CD4-positive, alpha-beta memory T cell (primary cell): ENCODE measurements around the gene SGPL1. TPM values are rescaled to one million over a fixed set of nuclear protein-coding genes. Genes with fewer than 3 reads are reported as not detected.

Experiments
- CTCF ChIA-PET: fragments of 350-600 bp; sonication (Branson Sonifier 250); formaldehyde crosslinking; loops from one replicate; lab custom pipeline; 2021; ENCODE audit warnings: inconsistent platforms; ENCODE audit not compliant: partially characterized antibody; lab: Charles Lee
- POLR2A ChIA-PET: fragments of 350-600 bp; sonication (Branson Sonifier 250); formaldehyde crosslinking; loops from one replicate; lab custom pipeline; 2021; ENCODE audit not compliant: partially characterized antibody; lab: Charles Lee
- DNase-seq, 5 donors: peaks; one replicate each; pipeline versions ENCODE4 v3.0.0 to v3.0.0-alpha.2; 2020 to 2022; ENCODE audit warnings: mixed read lengths in 1 of 5
- H3K27ac ChIP-seq: one replicate; pipeline ENCODE4 v1.7.0; 2013; ENCODE audit warnings: low read depth, low read length
- H3K27me3 ChIP-seq: 2 replicates; pipeline ENCODE4 v1.7.0; 2013; ENCODE audit warnings: mild to moderate bottlenecking, low read length, moderate library complexity; ENCODE audit not compliant: insufficient read depth
- H3K36me3 ChIP-seq: 2 replicates; pipeline ENCODE4 v1.7.0; 2013; ENCODE audit warnings: mild to moderate bottlenecking, low read length, moderate library complexity; ENCODE audit not compliant: insufficient read depth
- H3K4me1 ChIP-seq: 2 replicates; pipeline ENCODE4 v1.7.0; 2013; ENCODE audit warnings: mild to moderate bottlenecking, low read length, moderate library complexity; ENCODE audit not compliant: insufficient read depth
- H3K4me3 ChIP-seq, 2 donors: one replicate each; pipeline ENCODE4 v1.7.0; 2013; ENCODE audit warnings: low read length in 2 of 2, mild to moderate bottlenecking in 1 of 2
- H3K9me3 ChIP-seq, 2 donors: one replicate each; pipeline ENCODE4 v1.7.0; 2013; ENCODE audit warnings: low read length in 2 of 2, control low read depth in 1 of 2; ENCODE audit not compliant: control insufficient read depth in 1 of 2
- H3K27ac Mint-ChIP-seq, 7 donors: one replicate each; pipeline ENCODE4 v1.8.0; 2020 to 2021; ENCODE audit warnings: mixed read lengths in 7 of 7, mild to moderate bottlenecking in 6 of 7, inconsistent platforms in 3 of 7, moderate library complexity in 3 of 7
- H3K27me3 Mint-ChIP-seq, 2 donors: one replicate each; pipeline ENCODE4 v1.8.0; 2020 to 2021; ENCODE audit warnings: mixed read lengths in 2 of 2
- H3K36me3 Mint-ChIP-seq, 2 donors: one replicate each; pipeline ENCODE4 v1.8.0; 2020 to 2021; ENCODE audit warnings: mixed read lengths in 2 of 2, inconsistent platforms in 1 of 2, mild to moderate bottlenecking in 1 of 2
- H3K4me1 Mint-ChIP-seq, 4 donors: one replicate each; pipeline ENCODE4 v1.8.0; 2020 to 2021; ENCODE audit warnings: mixed read lengths in 4 of 4, mild to moderate bottlenecking in 1 of 4
- H3K4me3 Mint-ChIP-seq, 8 donors: one replicate each; pipeline ENCODE4 v1.8.0; 2020 to 2021; ENCODE audit warnings: mixed read lengths in 8 of 8, mild to moderate bottlenecking in 7 of 8, moderate library complexity in 6 of 8, inconsistent platforms in 3 of 8
- H3K9me3 Mint-ChIP-seq, 8 donors: one replicate each; pipeline ENCODE4 v1.8.0; 2020 to 2021; ENCODE audit warnings: mixed read lengths in 8 of 8, mild to moderate bottlenecking in 5 of 8, inconsistent platforms in 3 of 8, moderate library complexity in 1 of 8
- intact Hi-C: fragments of 100-400 bp; cut with micrococcal nuclease; formaldehyde crosslinking; loops from one replicate; pipeline ENCODE4 v1.15.1; 2023
- polyA plus RNA-seq, 2 donors: library from polyadenylated mRNA; unstranded; fragments of 300-500 nt; fragmentation: Illumina TruSeq; gene quantifications; one replicate each; pipeline ENCODE4 v1.2.3, GENCODE V29; 2021
- total RNA-seq, 2 experiments: library from RNA; stranded (reverse); gene quantifications; one replicate each; pipeline ENCODE4 v1.2.3, GENCODE V29; 2021

Gene SGPL1
- total and polyA plus RNA-seq, 4 experiments from 2014 or later: 14.3 to 32.2 (median 22.1) TPM

DNA sequence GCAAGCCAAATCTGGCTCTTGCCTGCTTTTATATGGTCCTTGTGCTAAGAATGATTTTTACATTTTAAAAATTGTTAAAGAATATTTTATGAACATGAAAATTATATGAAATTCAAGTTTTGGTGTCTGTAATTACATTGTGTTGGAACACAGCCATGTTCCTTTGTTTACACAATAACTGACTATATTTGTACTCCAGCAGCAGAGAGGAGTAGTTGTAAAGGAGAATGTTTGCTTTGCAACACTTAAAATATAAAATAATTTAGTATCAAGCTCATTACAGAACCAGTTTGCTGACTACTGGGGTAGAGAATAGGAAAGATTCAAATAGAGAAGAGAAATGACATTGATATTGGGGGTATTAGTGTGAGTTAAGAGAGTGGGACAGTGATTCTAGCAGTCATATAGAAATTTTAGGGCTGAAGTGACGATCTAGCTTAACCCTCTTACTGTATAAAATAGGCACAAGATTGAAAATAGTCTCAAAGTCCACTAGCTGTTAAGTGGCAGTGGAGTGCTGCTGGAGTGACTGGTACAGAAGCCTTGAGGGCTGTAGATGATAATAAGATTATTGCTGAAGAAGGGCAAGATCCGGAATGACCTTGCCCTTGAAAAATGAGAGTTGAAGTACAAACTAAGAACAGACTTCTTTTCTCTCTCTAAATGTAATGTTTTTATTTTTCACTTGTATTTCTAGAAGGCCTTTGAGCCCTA is 28.2 kb downstream of the SGPL1 start:
- Histone ChIP-seq H3K4me1 (no peaks in the 10 kb centered on the region), H3K27me3 (no peaks in the 10 kb centered on the region), H3K4me3 (no peak overlapping the region), H3K36me3 (peaks cover 8% of the 10 kb centered on the region), H3K27ac (no peak overlapping the region), H3K9me3 (no peaks in the 10 kb centered on the region)
- no peak overlapping the region for H3K4me3 Mint-ChIP-seq
- DNase-seq: no peak
- no peaks in the 10 kb centered on the region for H3K9me3 Mint-ChIP-seq
- peaks cover 7 to 14% (median 12%) of the 10 kb centered on the region in 4 donors for H3K4me1 Mint-ChIP-seq
- intact Hi-C loops: no loop called here
- H3K36me3 Mint-ChIP-seq: peaks cover 47 to 61% of the 10 kb centered on the region in 2 donors
- H3K27me3 Mint-ChIP-seq: no peaks in the 10 kb centered on the region
- H3K27ac Mint-ChIP-seq: peak overlapping the region in 1 of 7 donors; percentile 58
- ChIA-PET POLR2A (no interaction called here), CTCF (no interaction called here)

GRCh38 chr10:70845256-70845655 is 29.5 kb downstream of the SGPL1 start:
- Histone ChIP-seq H3K4me1 (no peaks in the 10 kb centered on the region), H3K27ac (no peak overlapping the region), H3K9me3 (no peaks in the 10 kb centered on the region), H3K4me3 (no peak overlapping the region), H3K27me3 (no peaks in the 10 kb centered on the region), H3K36me3 (peaks cover 8% of the 10 kb centered on the region)
- ChIA-PET CTCF (interaction anchor here (2.0 kb wide), 1 partner anchor 28 kb away, joined by 6 read pairs; no protein-coding TSS in a partner anchor), POLR2A (no interaction called here)
- Mint-ChIP-seq H3K9me3 (no peaks in the 10 kb centered on the region), H3K4me1 (peaks cover 7 to 17% (median 13%) of the 10 kb centered on the region in 4 donors), H3K4me3 (no peak overlapping the region), H3K27ac (peak overlapping the region in 1 of 7 donors; percentile 6), H3K36me3 (peaks cover 54 to 58% of the 10 kb centered on the region in 2 donors), H3K27me3 (no peaks in the 10 kb centered on the region)
- DNase-seq: no peak
- intact Hi-C loops: no loop called here

DNA sequence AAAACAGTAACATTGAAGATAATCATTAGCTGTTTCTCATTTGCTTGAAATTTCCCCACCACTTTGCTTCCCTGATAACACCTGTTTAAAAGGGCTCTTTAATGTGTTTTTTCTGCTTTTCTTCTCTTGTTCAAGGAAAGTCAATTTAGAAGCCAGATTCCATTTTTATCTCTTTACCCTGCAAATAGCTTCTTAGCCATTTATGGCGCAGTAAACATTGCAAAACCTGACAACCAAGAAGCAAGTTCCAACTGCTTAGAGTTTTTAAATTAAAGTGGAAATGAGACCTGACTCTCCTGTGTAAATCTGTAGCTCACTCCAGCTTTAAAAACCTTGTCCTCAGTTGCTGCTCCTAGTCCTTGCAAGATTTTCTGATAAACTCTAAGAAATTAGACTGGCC is 30.1 kb downstream of the SGPL1 start:
- H3K9me3 Mint-ChIP-seq: no peaks in the 10 kb centered on the region
- Histone ChIP-seq H3K4me3 (no peak overlapping the region), H3K36me3 (peaks cover 8% of the 10 kb centered on the region), H3K9me3 (no peaks in the 10 kb centered on the region), H3K27me3 (no peaks in the 10 kb centered on the region), H3K4me1 (no peaks in the 10 kb centered on the region), H3K27ac (no peak overlapping the region)
- no peak overlapping the region for H3K27ac Mint-ChIP-seq
- H3K36me3 Mint-ChIP-seq: peaks cover 57 to 59% of the 10 kb centered on the region in 2 donors
- peaks cover 7 to 16% (median 12%) of the 10 kb centered on the region in 4 donors for H3K4me1 Mint-ChIP-seq
- intact Hi-C loops: no loop called here
- no peak for DNase-seq
- ChIA-PET CTCF (interaction anchor here (2.0 kb wide), 1 partner anchor 29 kb away, joined by 6 read pairs; no protein-coding TSS in a partner anchor), POLR2A (no interaction called here)
- H3K27me3 Mint-ChIP-seq: no peaks in the 10 kb centered on the region
- no peak overlapping the region for H3K4me3 Mint-ChIP-seq

DNA sequence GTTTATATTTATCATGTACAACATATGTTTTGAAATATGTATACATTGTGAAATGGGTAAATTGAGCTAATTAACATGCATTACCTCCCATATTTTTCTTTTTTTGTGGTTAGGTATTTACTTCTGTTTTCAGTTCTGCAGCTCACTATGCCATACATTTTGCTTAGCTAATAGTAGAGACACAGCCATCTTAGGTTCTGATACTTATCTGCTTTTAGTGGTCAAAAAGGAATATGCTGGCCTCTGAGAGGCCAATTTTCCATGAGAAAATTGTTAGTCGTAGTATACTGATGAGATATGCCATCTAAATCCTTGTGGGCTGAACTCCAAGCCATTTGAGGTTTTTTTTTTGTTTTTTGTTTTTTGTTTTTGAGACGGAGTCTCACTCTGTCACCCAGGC is 31.0 kb downstream of the SGPL1 start:
- no peaks in the 10 kb centered on the region for H3K9me3 Mint-ChIP-seq
- Histone ChIP-seq H3K27ac (no peak overlapping the region), H3K4me3 (no peak overlapping the region), H3K9me3 (no peaks in the 10 kb centered on the region), H3K4me1 (no peaks in the 10 kb centered on the region), H3K36me3 (peaks cover 15% of the 10 kb centered on the region), H3K27me3 (no peaks in the 10 kb centered on the region)
- H3K4me3 Mint-ChIP-seq: no peak overlapping the region
- H3K27me3 Mint-ChIP-seq: no peaks in the 10 kb centered on the region
- no peak overlapping the region for H3K27ac Mint-ChIP-seq
- intact Hi-C loops: no loop called here
- ChIA-PET POLR2A (no interaction called here), CTCF (interaction anchor here (2.0 kb wide), 1 partner anchor 30 kb away, joined by 6 read pairs; no protein-coding TSS in a partner anchor)
- peaks cover 58 to 62% of the 10 kb centered on the region in 2 donors for H3K36me3 Mint-ChIP-seq
- peaks cover 7 to 16% (median 11%) of the 10 kb centered on the region in 4 donors for H3K4me1 Mint-ChIP-seq
- no peak for DNase-seq

DNA sequence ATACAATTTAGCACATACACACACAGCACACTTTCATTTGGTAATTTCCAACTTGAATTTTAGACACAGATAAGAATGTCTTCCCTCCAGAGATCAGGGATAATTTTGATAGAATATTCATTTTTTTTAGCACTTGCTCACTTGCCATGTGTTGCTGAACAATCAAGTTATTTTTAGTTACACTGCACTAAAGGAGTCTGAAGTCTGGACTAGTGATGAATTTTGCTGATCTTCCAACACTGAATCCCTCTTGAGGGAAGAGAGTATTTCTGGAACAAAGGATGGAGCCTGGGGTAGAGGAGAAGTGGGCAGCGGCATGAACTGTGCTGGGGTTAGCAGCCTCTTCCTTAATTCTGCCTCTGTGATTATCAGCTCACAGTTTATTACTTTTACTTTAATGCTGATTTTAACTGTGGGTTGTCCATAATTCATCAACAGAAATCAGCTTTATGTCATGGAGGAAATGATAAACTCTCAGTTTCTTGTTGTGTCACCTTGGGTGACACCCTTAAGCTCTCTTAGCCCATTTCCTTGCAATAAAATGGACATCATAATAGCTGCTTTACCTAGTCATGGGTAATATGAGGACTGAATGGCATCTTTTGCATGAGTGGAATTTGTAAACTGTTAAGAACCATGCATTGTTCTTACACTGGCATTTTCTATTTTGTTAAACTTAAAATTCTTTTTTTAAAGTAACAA is 32.1 kb downstream of the SGPL1 start:
- DNase-seq: no peak
- Histone ChIP-seq H3K36me3 (peaks cover 15% of the 10 kb centered on the region), H3K9me3 (no peaks in the 10 kb centered on the region), H3K27me3 (no peaks in the 10 kb centered on the region), H3K4me3 (no peak overlapping the region), H3K27ac (no peak overlapping the region), H3K4me1 (no peaks in the 10 kb centered on the region)
- H3K27me3 Mint-ChIP-seq: no peaks in the 10 kb centered on the region
- ChIA-PET POLR2A (no interaction called here), CTCF (no interaction called here)
- peak overlapping the region in 1 of 7 donors; percentile 12 for H3K27ac Mint-ChIP-seq
- intact Hi-C loops: no loop called here
- H3K4me3 Mint-ChIP-seq: no peak overlapping the region
- H3K9me3 Mint-ChIP-seq: no peaks in the 10 kb centered on the region
- peaks cover 6 to 16% (median 11%) of the 10 kb centered on the region in 4 donors for H3K4me1 Mint-ChIP-seq
- peaks cover 57 to 68% of the 10 kb centered on the region in 2 donors for H3K36me3 Mint-ChIP-seq

- Histone ChIP-seq H3K9me3 (no peaks in the 10 kb centered on the region), H3K27ac (no peak overlapping the region), H3K4me3 (no peak overlapping the region), H3K4me1 (no peaks in the 10 kb centered on the region), H3K27me3 (no peaks in the 10 kb centered on the region), H3K36me3 (peaks cover 19% of the 10 kb centered on the region)
- no peak for DNase-seq
- H3K4me1 Mint-ChIP-seq: peaks cover 0 to 11% (median 7%) of the 10 kb centered on the region in 4 donors
- no peaks in the 10 kb centered on the region for H3K27me3 Mint-ChIP-seq
- CTCF ChIA-PET: interaction anchor here (1.1 kb wide), 1 partner anchor 33 kb away, joined by 4 read pairs; no protein-coding TSS in a partner anchor
- peaks cover 54 to 68% of the 10 kb centered on the region in 2 donors for H3K36me3 Mint-ChIP-seq
- H3K9me3 Mint-ChIP-seq: no peaks in the 10 kb centered on the region
- intact Hi-C loops: no loop called here
- POLR2A ChIA-PET: no interaction called here
- no peak overlapping the region for H3K4me3 Mint-ChIP-seq
- H3K27ac Mint-ChIP-seq: peak overlapping the region in 2 of 7 donors; percentile 1 to 67
Measured at GRCh38 chr10:70849582-70850016, 33.9 kb downstream of the SGPL1 start.

- DNase-seq: no peak
- Mint-ChIP-seq H3K27me3 (no peaks in the 10 kb centered on the region), H3K36me3 (peaks cover 55 to 68% of the 10 kb centered on the region in 2 donors), H3K4me1 (peaks cover 0 to 11% (median 7%) of the 10 kb centered on the region in 4 donors), H3K27ac (no peak overlapping the region), H3K9me3 (no peaks in the 10 kb centered on the region), H3K4me3 (no peak overlapping the region)
- ChIA-PET CTCF (interaction anchor here (1.1 to 1.2 kb wide), 2 partner anchors 33 to 53 kb away, joined by 3 to 4 read pairs; no protein-coding TSS in a partner anchor), POLR2A (interaction anchor here (0.6 kb wide), 1 partner anchor 11 kb away, joined by 3 read pairs; no protein-coding TSS in a partner anchor)
- intact Hi-C loops: no loop called here
- Histone ChIP-seq H3K9me3 (no peaks in the 10 kb centered on the region), H3K4me1 (no peaks in the 10 kb centered on the region), H3K27ac (no peak overlapping the region), H3K27me3 (no peaks in the 10 kb centered on the region), H3K4me3 (no peak overlapping the region), H3K36me3 (peaks cover 22% of the 10 kb centered on the region)
Measured at GRCh38 chr10:70850097-70850496, 34.3 kb downstream of the SGPL1 start.
